ENCODE data around the gene OR4D1.
"Not testable (repeated sequence)": the region's sequence is repeated elsewhere in the genome, so short reads cannot be mapped to it uniquely, and the experiment has no call there.

Gene OR4D1

DNA sequence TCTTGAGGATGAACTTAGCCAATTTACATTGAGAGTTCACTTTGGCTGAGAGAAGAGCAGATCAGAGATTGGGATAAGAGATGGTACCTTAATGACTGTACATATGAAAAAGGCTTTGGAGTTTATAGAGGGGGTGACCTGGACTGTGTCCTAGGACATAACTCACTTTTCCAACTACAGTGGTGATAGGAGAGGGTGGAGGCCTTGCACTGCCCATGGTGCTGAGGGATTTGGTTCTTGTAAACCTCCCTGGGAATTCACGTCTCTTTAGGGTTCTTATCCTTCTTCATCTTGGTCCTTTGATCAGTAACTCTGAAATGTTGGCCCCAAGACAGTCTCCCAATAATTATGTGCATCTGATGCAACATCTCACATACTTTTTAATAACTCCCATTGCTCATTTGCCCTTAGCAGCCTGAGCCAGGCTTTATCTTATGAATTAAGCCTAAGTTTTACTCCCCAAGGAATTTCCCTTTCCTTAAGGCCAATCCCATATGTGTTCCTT is at the start of gene OR4D1:
Gene OR4D1 (plus strand): TSS at position 455 of the 505 bp plus-strand sequence. CDS start 6,770 bp downstream, outside the sequence.
- DNase-seq = no peak

DNA sequence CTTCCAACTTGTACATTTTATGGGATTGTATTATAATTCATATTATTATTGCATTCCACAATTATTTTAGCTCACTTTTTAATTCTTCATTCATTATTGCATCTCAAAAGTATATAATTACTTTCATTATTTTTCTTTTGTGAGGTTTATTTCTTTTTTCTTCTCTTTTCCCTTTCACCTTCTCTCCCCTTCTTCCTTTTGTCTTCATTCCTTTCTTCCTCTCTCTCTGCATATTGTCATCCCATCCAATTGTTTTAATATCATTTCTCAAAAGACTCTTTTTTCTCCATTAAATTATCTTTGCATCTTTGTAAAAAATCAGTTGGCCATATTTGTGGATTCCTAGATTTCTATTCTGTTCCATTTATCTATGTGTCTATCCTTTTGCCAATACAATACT is 47.7 kb upstream of the OR4D1 start:
- no peak for DNase-seq

DNA sequence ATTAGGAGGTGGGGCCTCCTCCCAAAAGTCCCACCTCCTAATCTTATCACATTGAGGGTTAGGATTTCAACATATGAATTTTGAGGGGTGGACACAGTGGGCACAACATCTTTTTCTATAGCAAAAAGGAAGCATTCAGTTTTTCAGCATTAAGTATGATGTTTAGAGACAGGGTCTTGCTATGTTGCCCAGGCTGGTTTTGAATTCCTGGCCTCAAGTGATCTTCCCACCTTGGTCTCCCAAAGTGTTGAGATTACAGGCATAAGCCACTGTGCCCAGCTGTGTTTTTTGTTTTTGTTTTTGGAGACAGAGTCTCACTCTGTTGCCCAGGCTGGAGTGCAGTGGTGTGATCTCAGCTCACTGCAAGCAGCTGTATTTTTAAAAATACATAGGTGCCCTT is 46.3 kb upstream of the OR4D1 start:
- DNase-seq = not testable (repeated sequence)

DNA sequence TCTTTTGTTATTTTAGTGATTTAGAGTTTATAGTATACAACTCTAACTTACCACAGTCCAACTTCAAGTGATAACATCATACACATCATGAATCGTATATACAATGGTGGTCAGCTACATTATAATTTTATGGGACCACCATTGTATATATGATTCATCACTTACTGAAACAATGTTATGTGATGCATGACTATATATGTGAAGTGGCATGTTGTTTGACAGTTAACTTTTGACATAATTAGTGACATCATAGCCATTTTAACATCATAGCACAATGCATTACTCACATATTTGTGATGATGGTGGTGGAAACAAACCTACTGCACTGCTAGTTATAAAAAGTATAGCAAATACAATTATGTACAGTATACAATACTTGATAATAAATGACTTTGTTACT is 43.1 kb upstream of the OR4D1 start:
- DNase-seq = no peak

DNA sequence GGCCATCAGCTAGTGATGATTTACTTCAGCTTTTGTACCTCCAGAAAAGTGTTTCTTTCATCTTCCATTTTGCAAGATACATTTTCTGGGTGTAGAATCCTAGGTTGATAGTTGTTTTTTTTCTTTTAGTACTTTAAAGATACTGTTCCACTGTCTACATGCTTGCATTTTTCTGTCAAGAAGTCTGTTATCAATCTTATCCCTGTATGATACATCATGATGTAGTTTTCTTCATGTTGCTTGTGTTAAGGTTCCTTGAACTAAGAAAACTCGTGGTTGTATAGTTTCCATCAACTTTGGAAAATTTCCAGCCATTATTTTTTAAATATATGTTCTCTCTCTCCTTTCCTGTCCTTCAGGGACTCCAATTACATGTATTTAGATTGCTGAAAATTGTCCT is 40.9 kb upstream of the OR4D1 start:
- DNase-seq = no peak

DNA sequence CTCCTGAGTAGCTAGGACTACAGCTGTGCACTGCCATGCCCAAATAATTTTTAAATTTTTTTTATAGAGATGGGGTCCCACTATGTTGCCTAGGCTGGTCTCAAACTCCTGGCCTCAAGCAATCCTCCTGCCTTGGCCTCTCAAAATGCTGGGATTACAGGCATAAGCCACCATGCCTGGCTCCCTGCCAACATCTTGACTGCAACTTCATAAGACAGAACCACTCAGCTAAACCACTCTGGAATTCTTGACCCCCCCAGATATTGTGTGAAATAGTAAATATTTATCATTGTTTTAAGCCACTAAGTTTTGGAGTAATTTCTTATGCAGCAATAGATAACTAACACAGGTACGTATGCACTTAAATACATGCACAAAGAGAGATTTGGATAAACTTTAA is 39.0 kb upstream of the OR4D1 start:
- DNase-seq = no peak

DNA sequence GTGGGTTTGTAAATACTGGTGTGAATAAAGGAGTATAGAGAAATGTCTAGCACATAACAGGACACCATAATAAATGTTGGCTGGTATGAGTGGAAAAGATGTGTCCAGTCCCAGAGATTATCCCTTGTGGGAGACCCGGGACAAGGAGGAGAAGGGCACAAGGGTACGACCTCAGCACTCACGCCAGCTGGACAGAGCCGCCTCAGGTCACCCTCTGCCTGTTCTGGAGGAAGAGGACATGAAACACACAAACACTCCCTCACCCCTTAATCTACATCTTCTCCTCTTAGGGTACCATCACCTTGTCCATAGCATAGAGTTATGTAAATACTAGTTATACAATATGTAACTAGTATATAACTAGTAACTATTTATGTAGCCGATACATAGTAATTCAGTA is 38.2 kb upstream of the OR4D1 start:
- DNase-seq = no peak

DNA sequence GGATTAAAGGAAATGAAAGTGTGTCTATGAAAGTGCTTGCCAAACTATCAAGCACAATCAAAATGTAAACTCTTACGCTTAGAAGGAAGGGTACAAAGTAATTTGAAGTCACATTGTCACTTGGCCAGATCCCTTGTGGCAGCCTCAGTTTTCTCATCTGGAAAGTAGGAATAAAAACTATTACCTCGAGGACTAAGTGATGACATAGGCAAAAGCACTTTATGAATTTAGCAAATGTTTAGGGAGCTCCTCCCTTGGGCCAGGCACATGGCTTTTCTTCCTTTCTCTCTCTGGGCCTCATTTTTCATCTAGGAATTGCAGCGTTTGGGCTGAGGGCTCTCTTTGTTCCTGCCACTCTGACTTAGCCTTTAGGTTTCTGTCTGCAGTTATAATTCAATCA is 36.5 kb upstream of the OR4D1 start:
- no peak for DNase-seq

DNA sequence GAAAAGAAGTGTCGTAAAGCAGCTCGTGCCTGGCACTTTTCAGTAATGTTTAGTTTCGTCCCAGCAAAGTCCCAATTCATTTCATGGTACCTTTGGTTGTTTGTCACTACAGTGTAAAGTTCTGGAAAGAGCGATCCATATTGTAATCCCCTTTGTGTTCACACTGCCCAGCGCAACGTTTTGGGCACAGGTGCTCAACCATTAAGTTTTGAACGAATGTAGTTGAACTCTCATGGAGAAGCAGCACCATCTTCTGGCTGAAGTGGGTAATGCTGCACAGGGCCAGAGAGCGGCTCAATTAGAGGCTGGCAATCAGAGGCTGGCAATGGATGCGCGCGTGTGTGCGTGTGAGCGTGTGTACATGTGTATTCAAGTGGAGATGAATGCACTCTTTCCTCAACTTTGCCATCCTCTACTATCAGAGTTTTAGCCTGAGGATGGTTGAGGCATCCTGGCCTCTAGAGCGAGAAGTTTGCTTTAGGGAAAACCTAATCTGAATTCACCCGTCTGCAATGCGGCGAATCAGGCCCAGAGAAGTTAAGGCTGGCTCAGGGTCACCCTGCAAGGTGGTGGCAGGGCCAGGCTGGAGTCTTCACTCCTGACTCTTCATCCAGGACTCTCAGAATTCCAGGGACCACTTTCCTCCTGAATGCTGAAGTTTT is 35.1 kb upstream of the OR4D1 start:
- DNase-seq = peak; percentile 87

DNA sequence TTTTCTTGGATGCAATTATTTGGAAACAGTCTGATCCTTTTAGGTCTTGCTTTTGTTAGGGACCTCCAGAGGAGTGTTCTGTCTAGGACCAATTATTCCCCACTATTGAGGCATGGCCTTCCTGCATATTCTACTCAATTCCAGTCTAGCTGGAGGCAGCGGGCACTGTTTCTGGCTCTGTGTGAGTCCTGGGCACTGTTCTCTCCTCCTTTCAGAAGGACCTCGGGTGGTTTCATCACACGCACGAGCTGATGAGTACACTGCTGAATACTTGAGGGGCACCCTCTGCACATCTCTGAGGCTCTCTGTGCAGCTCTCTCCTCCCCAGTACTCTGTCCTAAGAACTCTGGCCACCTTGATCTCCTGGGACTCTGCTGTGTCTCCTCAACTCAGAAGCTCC is 34.2 kb upstream of the OR4D1 start:
- DNase-seq = no peak

DNA sequence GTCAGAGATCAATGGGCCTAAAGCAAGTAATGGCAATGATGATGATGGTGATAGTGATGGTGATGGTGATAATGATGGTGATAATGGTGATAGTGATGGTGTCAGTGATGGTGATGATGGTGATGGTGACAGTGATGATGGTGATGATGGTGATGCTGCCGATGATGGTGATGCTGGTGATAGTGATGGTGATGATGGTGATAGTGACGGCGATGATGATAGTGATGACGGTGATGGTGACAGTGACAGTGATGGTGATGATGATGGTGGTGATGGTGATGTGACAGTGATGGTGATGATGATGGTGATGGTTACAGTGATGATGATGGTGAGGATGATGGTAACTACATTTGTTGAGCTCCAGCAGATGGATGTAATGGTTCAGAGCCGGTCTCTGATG is 30.8 kb upstream of the OR4D1 start:
- no peak for DNase-seq

DNA sequence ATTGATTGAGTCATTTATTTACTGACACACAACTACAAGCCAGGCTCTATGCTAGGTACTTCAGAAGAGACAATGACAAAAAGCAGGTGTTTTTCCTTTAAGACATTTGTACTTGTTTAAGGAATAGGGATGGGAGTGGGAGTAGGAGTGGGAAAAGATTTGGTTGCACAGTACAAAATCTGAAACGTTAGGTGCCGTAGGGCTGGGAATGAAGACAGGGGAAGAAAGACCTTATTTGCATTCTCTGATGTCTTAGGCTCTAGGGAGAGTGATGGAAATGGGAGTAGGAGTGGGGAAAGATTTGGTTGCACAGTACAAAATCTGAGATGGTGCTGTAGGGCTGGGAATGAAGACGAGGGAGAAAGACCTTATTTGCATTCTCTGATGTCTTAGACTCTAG is 28.7 kb upstream of the OR4D1 start:
- DNase-seq = no peak

DNA sequence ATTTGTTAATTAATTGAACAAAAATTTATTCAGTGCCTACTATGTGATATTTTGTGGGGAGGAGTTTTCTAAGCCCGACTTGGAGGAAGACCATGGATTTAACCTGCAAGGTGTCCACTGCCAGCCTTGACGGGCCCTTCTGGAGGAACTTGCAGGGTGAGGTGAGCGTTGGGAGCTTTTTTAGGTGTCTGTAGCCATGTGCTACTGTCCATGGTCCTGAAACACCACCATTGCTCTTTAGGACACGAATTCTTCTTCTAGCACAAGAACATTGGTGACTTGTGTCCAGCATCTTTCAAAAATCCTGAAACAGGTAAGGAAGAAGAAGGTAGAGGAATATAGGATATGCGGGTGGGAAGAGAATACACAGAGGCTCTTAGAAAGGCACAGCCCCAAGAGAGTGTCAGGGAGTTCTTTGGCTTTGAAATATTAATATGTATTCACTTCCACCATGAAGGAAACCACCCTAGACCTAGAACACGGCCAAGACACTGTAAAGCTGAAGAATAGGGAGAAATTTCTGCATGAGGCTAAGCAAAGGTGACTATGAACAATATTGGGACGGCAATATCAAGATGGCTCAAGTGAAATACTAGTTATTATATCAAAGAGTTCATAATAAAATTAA is 27.9 kb upstream of the OR4D1 start:
- DNase-seq = peak; percentile 29

DNA sequence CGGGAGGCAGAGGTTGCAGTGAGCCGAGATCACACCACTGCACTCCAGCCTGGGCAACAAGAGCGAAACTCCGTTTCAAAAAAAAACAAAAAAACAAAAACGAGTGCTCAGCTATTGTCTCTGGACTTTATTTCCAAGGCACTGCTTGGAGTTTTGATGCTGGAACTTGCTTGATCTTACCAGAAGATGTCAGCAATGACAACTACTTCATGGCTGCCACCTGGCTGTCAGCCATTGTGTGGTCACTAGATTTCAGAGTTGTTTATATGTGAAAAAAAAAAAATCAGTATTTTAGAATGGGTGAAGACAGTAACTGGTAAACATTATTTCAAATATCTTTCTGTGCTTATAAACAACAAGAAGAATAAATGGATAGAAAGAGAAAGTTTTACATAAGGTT is 26.3 kb upstream of the OR4D1 start:
- DNase-seq = peak; percentile 14

DNA sequence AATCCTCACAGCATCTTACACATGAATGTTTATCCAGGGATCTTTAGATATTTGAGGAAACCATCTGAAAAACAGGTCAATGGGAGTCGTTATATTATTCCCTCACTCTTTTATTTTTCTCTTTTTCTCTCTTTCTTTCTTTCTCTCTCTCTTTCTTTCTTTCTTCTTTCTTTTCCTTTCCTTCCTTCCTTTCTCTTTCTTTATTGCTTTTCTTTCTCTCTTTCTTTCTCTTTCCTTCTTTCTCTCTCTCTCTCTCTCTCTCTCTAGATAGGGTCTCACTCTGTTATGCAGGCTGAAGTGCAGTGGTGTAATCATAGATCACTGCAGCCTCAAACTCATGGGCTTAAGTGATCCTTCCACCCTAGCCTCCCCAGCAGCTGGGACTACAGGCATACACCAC is 20.3 kb upstream of the OR4D1 start:
- no peak for DNase-seq

DNA sequence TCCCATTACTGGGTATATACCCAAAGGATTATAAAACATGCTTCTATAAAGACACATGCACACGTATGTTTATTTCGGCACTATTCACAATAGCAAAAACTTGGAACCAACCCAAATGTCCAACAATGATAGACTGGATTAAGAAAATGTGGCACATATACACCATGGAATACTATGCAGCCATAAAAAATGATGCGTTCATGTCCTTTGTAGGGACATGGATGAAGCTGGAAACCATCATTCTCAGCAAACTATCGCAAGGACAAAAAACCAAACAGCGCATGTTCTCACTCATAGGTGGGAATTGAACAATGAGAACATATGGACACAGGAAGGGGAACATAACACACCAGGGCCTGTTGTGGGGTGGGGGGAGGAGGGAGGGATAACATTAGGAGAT is 15.5 kb upstream of the OR4D1 start:
- DNase-seq = not testable (repeated sequence)

DNA sequence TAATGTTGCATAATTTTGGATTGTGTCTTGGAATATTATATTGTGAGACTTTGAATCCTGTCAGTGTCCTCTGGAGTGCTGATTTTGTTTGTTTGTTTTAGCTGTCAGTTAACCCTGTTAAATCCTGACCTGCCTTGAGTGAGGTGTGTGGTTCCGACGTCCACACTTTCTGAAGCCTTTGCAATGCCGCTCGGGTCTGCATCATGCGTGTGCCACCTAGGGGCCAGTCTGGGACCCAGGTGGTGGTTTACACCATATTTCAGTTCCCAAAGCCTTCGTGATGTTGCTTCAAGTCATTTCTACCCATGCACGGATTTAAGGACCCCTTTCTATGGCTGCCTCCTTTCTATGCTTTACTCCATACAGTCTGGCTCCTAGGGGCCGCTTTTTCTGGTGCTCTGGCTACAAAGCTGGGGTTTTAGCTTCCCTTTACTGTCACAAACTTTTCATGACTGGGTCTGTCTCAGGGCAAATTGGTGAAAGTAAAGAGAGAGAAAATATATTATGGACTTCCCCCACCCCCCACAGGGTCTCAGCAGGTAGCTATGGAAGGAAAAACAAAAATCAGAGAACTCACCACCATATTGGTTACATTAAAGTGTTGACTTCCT is 11.4 kb upstream of the OR4D1 start:
- no peak for DNase-seq

DNA sequence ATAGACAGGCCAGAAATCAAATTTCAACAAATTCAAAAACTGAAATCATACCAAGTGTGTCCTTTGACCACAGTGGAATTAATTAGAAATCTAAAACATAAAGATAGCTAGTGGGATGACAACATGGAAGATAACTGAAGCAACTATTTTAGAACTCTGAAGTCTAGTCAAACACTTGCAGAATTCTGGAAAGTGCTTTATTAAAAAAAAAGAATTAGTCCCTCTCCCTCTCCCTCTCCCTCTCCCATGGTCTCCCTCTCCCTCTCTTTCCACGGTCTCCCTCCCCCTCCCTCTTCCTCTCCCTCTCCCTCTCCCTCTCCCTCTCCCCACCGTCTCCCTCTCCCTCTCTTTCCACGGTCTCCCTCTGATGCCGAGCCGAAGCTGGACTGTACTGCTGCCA is 6.7 kb upstream of the OR4D1 start:
- DNase-seq = no peak

DNA sequence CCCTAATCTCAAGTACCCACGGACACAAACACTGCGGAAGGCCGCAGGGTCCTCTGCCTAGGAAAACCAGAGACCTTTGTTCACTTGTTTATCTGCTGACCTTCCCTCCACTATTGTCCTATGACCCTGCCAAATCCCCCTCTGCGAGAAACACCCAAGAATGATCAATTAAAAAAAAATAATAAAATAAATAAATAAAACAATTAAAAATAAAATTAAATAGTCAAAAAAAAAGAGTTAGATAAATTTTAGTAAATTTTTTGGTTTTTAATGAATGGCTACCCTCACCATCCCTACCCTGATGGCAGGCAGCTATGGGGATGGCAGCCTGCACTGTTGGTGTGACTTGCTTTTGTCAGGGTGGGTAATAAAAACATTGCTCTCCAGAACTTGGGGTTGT is 4.8 kb upstream of the OR4D1 start:
- DNase-seq = not testable (repeated sequence)

DNA sequence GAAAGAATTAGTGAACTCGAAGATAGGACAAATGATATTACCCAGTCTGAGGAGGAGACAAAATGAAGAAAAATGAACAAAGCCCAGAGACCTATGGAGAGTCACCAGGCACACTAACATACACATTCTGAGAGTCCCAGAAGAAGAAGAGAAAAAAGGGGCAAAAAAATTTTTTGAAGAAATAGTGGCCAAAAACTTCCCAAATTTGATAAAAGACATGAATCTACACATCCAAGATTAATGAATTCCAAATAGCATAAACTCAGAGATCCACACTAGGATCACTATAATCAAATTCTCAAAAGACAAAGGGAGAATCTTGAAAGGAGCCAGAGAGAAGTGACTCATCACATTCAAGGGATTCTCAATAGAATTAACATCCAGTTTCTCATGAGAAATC is 3.4 kb upstream of the OR4D1 start:
- no peak for DNase-seq

DNA sequence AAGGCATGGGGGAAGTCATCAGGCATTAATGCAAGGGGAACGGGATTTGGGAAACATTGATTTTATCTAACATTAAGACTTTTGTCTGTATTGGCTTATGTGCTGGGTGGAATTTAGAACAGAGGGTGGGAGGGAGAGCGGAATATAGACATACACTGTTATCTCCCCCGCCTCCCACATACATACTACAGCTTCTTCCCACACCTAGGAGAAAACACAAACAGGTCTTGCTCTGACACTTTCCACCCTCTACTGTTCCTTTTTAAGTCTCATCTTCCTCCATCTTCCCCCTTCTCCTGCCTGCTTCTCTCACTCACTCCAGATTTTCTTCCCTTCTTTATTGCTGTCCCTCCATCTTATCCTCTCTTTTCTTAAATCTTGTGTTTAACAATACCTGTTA is 425 bp downstream of the OR4D1 start:
- no peak for DNase-seq

DNA sequence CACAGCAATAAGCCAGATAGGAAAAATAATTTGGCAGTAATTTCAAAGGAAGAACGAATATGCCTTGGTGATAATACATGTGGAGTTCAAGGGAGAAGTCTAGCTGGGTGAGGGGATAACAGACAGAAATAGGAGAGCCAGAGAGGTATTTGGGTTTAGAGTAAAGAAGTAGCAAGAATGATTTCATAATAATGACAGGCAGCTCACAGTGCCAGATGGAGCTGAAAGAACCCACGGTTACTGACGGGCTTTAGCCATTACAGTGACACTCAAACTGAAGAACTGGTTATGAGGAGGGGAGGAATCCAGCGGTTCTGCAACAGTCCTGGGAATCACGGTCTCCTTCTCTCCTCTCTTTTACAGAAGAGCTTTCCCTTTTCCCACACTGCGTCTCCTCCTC is 2.2 kb downstream of the OR4D1 start:
- DNase-seq = no peak

DNA sequence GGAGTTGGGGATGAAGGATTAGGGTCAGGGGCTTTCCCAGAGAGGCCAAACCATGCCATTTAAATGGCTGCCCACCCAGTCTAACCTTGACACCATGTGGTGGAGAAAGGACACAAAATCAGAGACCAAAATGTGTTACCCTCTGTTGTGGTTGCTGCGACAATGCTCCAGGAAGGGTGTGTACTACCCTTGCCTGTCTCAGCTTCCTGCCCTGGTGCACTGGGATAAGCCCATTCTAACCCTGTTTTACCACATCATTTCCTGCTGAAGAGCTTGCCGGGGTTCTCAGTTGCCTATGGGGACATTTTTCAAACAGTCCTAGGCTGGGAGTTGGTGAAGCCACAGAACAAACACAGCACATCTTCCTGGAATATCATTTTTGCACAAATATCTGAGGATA is 4.9 kb downstream of the OR4D1 start:
- peak; percentile 34 for DNase-seq

DNA sequence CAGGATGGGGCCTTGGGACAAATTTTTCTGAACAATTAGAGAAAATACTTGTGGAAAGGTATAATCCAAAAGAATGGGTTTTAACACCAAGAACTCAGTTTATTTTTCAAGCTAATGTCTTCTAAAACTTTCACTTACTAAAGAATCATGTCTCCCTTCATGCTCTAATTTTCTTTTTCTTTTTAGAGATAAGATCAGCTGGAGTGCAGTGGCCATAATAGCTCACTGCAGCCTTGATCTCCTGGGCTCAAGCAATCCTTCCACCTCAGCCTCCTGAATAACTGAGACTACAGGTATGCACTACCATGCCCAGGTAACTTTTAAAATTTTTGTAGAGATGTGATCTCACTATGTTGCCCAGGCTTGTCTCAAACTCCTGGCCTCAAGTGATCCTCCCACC is 5.5 kb downstream of the OR4D1 start:
- no peak for DNase-seq
